Heart left ventricle (tissue), 13 donors: Measurements from ENCODE around the gene TESMIN.

Experiments used
- POLR2A ChIP-seq, 2 donors: fragments of 450-650 bp; IDR thresholded peaks; one replicate each; pipeline ENCODE4 v1.6.1; 2017; ENCODE audit warnings: antibody characterized with exemption in 2 of 2, mild to moderate bottlenecking in 2 of 2, moderate library complexity in 2 of 2
- TF ChIP-seq, protein P1 (sequence below), 12 donors: fragments of 200-600 bp; sonication (generic) in 4 of 12; IDR thresholded peaks; one replicate each; pipeline versions ENCODE4 v1.5.0 to v1.8.0; 2018 to 2022; ENCODE audit warnings: antibody characterized with exemption in 12 of 12, mild to moderate bottlenecking in 5 of 12
- donor health status: ischemic (EF 13 %, LVEDD 7.1; RV severe dilation, severe dysfunction).
- donor health status: DM: no; HTN: yes; CAD: no.
- donor health status: DM: no; HTN: no; CAD: no.
- donor health status: ischemic (EF 25% LVEDD 6.9; RV normal size, moderate dysfunction).
- donor health status: ischemic (EF 25% LVEDD 5.7; RV mildly dilated, moderate dysfunction).
- donor health status: ischemic (EF 35%, LVEDD 5.7; RV mildly dilated, moderate dysfunction).
- donor health status: nonischemic (EF 11% LVEDD 7.7; RV severe dilation, severe dysfunction).
- donor health status: DM: yes; HTN: yes; CAD: no.
- donor health status: PGD.
- donor health status: ischemic (EF 29% LVEDD 5.4; RV normal size, mild dysfunction).
- donor health status: nonischemic (EF 23%, LVEDD 6.1; RV moderate dilation, normal function).

DNA sequence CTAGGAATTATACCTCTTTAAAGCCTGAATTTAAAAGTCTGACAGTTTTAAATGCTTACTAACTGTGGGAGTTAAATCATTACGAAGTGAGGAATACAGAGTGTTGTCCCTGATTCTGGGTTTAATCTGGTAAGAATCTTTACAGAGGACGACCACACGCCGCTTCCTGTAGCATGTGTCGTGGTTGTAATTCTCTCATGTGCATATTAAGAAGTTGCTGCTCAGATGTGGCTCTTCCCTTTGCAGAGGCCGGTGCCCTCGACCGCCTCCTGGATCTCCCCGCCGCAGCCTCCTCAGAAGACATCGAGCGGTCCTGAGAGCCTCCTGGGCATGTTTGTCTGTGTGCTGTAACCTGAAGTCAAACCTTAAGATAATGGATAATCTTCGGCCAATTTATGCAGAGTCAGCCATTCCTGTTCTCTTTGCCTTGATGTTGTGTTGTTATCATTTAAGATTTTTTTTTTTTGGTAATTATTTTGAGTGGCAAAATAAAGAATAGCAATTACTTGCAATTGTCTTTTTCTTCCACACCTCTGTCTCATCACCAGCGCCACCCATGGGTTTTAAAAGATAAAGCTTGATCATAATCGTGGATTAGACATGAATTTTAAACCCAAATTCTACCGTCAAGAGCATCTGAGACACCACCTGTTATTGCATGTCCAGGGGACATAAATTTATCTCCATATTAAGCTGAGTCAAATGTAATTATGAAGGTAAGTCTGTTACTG lies 60.5 kb downstream of the TESMIN start:
- TF ChIP-seq, protein P1, sequence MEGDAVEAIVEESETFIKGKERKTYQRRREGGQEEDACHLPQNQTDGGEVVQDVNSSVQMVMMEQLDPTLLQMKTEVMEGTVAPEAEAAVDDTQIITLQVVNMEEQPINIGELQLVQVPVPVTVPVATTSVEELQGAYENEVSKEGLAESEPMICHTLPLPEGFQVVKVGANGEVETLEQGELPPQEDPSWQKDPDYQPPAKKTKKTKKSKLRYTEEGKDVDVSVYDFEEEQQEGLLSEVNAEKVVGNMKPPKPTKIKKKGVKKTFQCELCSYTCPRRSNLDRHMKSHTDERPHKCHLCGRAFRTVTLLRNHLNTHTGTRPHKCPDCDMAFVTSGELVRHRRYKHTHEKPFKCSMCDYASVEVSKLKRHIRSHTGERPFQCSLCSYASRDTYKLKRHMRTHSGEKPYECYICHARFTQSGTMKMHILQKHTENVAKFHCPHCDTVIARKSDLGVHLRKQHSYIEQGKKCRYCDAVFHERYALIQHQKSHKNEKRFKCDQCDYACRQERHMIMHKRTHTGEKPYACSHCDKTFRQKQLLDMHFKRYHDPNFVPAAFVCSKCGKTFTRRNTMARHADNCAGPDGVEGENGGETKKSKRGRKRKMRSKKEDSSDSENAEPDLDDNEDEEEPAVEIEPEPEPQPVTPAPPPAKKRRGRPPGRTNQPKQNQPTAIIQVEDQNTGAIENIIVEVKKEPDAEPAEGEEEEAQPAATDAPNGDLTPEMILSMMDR (IDR thresholded peaks at IDR 0.05) = no peak
- no peak for TF ChIP-seq POLR2A (IDR thresholded peaks at IDR 0.05)
